ENCODE measurements around the gene PEX14. TPM values are rescaled to one million over a fixed set of nuclear protein-coding genes. Genes with fewer than 3 reads are reported as not detected.

The PEX14 gene
- total RNA-seq, 1 experiment from 2014 or later, result 36.0 TPM

GRCh38 chr1:10653370-10654125 is 178.8 kb downstream of the PEX14 start:
- no peaks in the 10 kb centered on the region for H3K9me3 ChIP-seq (ENCODE audit: control insufficient read depth, insufficient read depth, low read depth, low read length)
- CTCF ChIA-PET, result no interaction called here

GRCh38 chr1:10655002-10655401 is 180.3 kb downstream of the PEX14 start:
- ChIA-PET CTCF (no interaction called here), POLR2A (no interaction called here)
- in situ Hi-C loops (cut with HindIII; ENCODE audit: low pct_unique_long_range_greater_than_20kb, low sequenced_read_pairs) (no loop called here), intact Hi-C loops (cut with micrococcal nuclease; ENCODE audit: unreplicated experiment) (no loop called here)
- no peaks in the 10 kb centered on the region for H3K27me3 ChIP-seq (ENCODE audit: control insufficient read depth, insufficient read depth, low read length)
- no peak overlapping the region for H3K4me3 ChIP-seq (ENCODE audit: low read depth in 2 of 2, low read length in 2 of 2)
- TF ChIP-seq POLR2AphosphoS5 (IDR thresholded peaks at IDR 0.05; ENCODE audit: low read depth, low read length), result no peak
- no peak for TF ChIP-seq CTCF (IDR thresholded peaks at IDR 0.05)
- TF ChIP-seq TCF7L2 (IDR thresholded peaks at IDR 0.05; ENCODE audit: low read depth, low read length), result no peak
- TF ChIP-seq REST (IDR thresholded peaks at IDR 0.05; ENCODE audit: insufficient read depth in 1 of 2, low read depth in 2 of 2, low read length in 1 of 2), result no peak
- no peak for TF ChIP-seq SIN3A (IDR thresholded peaks at IDR 0.05; ENCODE audit: borderline replicate concordance, insufficient read depth, low read depth, low read length)
- no peaks in the 10 kb centered on the region for H3K4me1 ChIP-seq (ENCODE audit: control insufficient read depth, insufficient read depth, low read length)
- no peaks in the 10 kb centered on the region for H3K9me3 ChIP-seq (ENCODE audit: control insufficient read depth, insufficient read depth, low read depth, low read length)
- H3K27ac ChIP-seq (ENCODE audit: low read length), result no peak overlapping the region
- no peaks in the 10 kb centered on the region for H3K36me3 ChIP-seq (ENCODE audit: control insufficient read depth, insufficient read depth, low read length)
- ATAC-seq (no peak), DNase-seq (ENCODE audit: low read depth, low spot score) (no peak)
- no TSS peak for BruUV-seq (replicated peaks)

More at GRCh38 chr1:10653370-10654125, 178.8 kb downstream of the PEX14 start:
- no peak for ATAC-seq
- no peaks in the 10 kb centered on the region for H3K36me3 ChIP-seq (ENCODE audit: control insufficient read depth, insufficient read depth, low read length)
- DNase-seq (ENCODE audit: low read depth, low spot score), result no peak
- TF ChIP-seq REST (IDR thresholded peaks at IDR 0.05; ENCODE audit: insufficient read depth in 1 of 2, low read depth in 2 of 2, low read length in 1 of 2), result no peak
- TF ChIP-seq TCF7L2 (IDR thresholded peaks at IDR 0.05; ENCODE audit: low read depth, low read length), result no peak
- TF ChIP-seq SIN3A (IDR thresholded peaks at IDR 0.05; ENCODE audit: borderline replicate concordance, insufficient read depth, low read depth, low read length), result no peak
- no peak for TF ChIP-seq CTCF (IDR thresholded peaks at IDR 0.05)
- TF ChIP-seq POLR2AphosphoS5 (IDR thresholded peaks at IDR 0.05; ENCODE audit: low read depth, low read length), result no peak
- H3K27me3 ChIP-seq (ENCODE audit: control insufficient read depth, insufficient read depth, low read length), result no peaks in the 10 kb centered on the region
- in situ Hi-C loops (cut with HindIII; ENCODE audit: low pct_unique_long_range_greater_than_20kb, low sequenced_read_pairs), result no loop called here
- no peak overlapping the region for H3K27ac ChIP-seq (ENCODE audit: low read length)
- BruUV-seq (replicated peaks), result no TSS peak
- H3K4me1 ChIP-seq (ENCODE audit: control insufficient read depth, insufficient read depth, low read length), result no peaks in the 10 kb centered on the region
- intact Hi-C loops (cut with micrococcal nuclease; ENCODE audit: unreplicated experiment), result no loop called here
- H3K4me3 ChIP-seq (ENCODE audit: low read depth in 2 of 2, low read length in 2 of 2), result no peak overlapping the region
- POLR2A ChIA-PET, result no interaction called here

Measured in Panc1 (cell line).